Endothelial cell of umbilical vein (primary cell): ENCODE data around the gene TM9SF1. TPM values are rescaled to one million over a fixed set of nuclear protein-coding genes. Genes with fewer than 3 reads are reported as not detected.

ENCODE experiments used
- BruUV-seq: library from RNA; stranded (reverse); fragments of 400-500 nt; replicated peaks from 2 replicates; lab custom pipeline; 2021; lab: Mats Ljungman, UMichigan
- CTCF ChIA-PET: fragments of 300-600, 350-600 bp; sonication (Branson Sonifier 250); formaldehyde crosslinking; loops from one replicate; lab custom pipeline; 2021; ENCODE audit warnings: antibody characterized with exemption, inconsistent platforms; lab: Charles Lee
- POLR2A ChIA-PET: fragments of 300-600, 350-600 bp; sonication (Branson Sonifier 250); formaldehyde crosslinking; loops from one replicate; lab custom pipeline; 2021; ENCODE audit warnings: antibody characterized with exemption, inconsistent platforms; lab: Charles Lee
- DNase-seq: peaks from one replicate; pipeline ENCODE4 v3.0.0-alpha.2; 2011; ENCODE audit warnings: low read depth, low spot score
- FAIRE-seq: peaks from 2 replicates; lab custom pipeline; 2011; peaks lifted over from hg19 to GRCh38; lab: Jason Lieb, UNC
- H2AFZ ChIP-seq: 2 replicates; pipeline ENCODE4 v1.6.0; 2012; ENCODE audit warnings: low read depth, low read length, control low read depth, inconsistent platforms
- H3K27ac ChIP-seq: 2 replicates; pipeline ENCODE4 v1.5.1; 2011; ENCODE audit warnings: low read depth, mild to moderate bottlenecking, control low read depth, low read length, moderate library complexity; ENCODE audit not compliant: insufficient read depth
- H3K27me3 ChIP-seq, 2 experiments: 2 replicates each; pipeline versions ENCODE4 v1.6.0 to v1.6.1; 2011; ENCODE audit warnings: low read length in 2 of 2, mixed read lengths in 1 of 2; ENCODE audit not compliant: control insufficient read depth in 2 of 2, insufficient read depth in 2 of 2
- H3K36me3 ChIP-seq, 2 experiments: 2 replicates in 1 of 2; 3 replicates in 1 of 2; pipeline ENCODE4 v1.5.1; 2011; ENCODE audit warnings: low read length in 2 of 2, mild to moderate bottlenecking in 1 of 2, moderate library complexity in 1 of 2; ENCODE audit not compliant: control insufficient read depth in 2 of 2, insufficient read depth in 2 of 2; ENCODE audit errors: extremely low read depth in 1 of 2
- H3K4me1 ChIP-seq: 3 replicates; pipeline ENCODE4 v1.5.1; 2011; ENCODE audit warnings: mild to moderate bottlenecking, low read length; ENCODE audit not compliant: control insufficient read depth, insufficient read depth; ENCODE audit errors: extremely low read depth
- H3K4me2 ChIP-seq: 2 replicates; pipeline ENCODE4 v1.6.1; 2011; ENCODE audit warnings: low read length, control low read depth, mixed read lengths; ENCODE audit not compliant: insufficient read depth
- H3K4me3 ChIP-seq, 3 experiments: fragments of 200-600 bp in 1 of 3; sonication (generic), shearing (Covaris generic) in 1 of 3; replicated peaks in 1 of 3; 2 replicates each; pipeline ENCODE4 v1.5.1; 2011 to 2016; ENCODE audit warnings: control low read depth in 3 of 3, low read length in 3 of 3, mild to moderate bottlenecking in 2 of 3, inconsistent platforms in 1 of 3, low read depth in 1 of 3, moderate library complexity in 1 of 3; ENCODE audit not compliant: insufficient read depth in 1 of 3
- H3K79me2 ChIP-seq: 2 replicates; pipeline ENCODE4 v1.6.0; 2012; ENCODE audit warnings: low read length, inconsistent platforms; ENCODE audit not compliant: control insufficient read depth, insufficient read depth
- H3K9ac ChIP-seq: replicated peaks from 2 replicates; pipeline ENCODE3; 2011; ENCODE audit warnings: low read length, control low read depth; ENCODE audit not compliant: insufficient read depth; ENCODE audit errors: extremely low read depth
- H3K9me1 ChIP-seq: replicated peaks from 3 replicates; pipeline ENCODE4 v1.6.0; 2011; ENCODE audit warnings: mild to moderate bottlenecking, low read length; ENCODE audit not compliant: control insufficient read depth, insufficient read depth; ENCODE audit errors: extremely low read depth
- H3K9me3 ChIP-seq: replicated peaks from 2 replicates; pipeline ENCODE4 v1.5.1; 2012; ENCODE audit warnings: low read length, inconsistent platforms; ENCODE audit not compliant: control insufficient read depth, insufficient read depth
- H4K20me1 ChIP-seq: replicated peaks from 2 replicates; pipeline ENCODE3; 2011; ENCODE audit warnings: mild to moderate bottlenecking, low read length; ENCODE audit not compliant: control insufficient read depth, insufficient read depth; ENCODE audit errors: extremely low read depth
- EZH2 ChIP-seq: IDR thresholded peaks from 2 replicates; pipeline ENCODE4 v1.6.1; 2012; ENCODE audit warnings: borderline replicate concordance, low read depth, mild to moderate bottlenecking, moderate library complexity, low read length, inconsistent platforms; ENCODE audit not compliant: severe bottlenecking
- FOS ChIP-seq: IDR thresholded peaks from 2 replicates; pipeline ENCODE4 v1.6.1; 2011; ENCODE audit warnings: mild to moderate bottlenecking, low read length, moderate library complexity, borderline replicate concordance; ENCODE audit not compliant: insufficient read depth
- GATA2 ChIP-seq: IDR thresholded peaks from 2 replicates; pipeline ENCODE4 v1.7.0; 2011; ENCODE audit warnings: low read depth, mild to moderate bottlenecking, moderate library complexity, mixed read lengths, low read length; ENCODE audit not compliant: insufficient read length, insufficient read depth
- JUN ChIP-seq: IDR thresholded peaks from 2 replicates; pipeline ENCODE4 v1.6.1; 2011; ENCODE audit warnings: borderline replicate concordance, low read depth; ENCODE audit not compliant: insufficient read length, insufficient read depth
- MYC ChIP-seq: IDR thresholded peaks from one replicate; pipeline ENCODE4 v1.6.1; 2011; ENCODE audit warnings: mild to moderate bottlenecking, low read depth, low read length
- POLR2A ChIP-seq: IDR thresholded peaks from 2 replicates; pipeline ENCODE4 v1.6.1; 2012; ENCODE audit warnings: low read depth, mild to moderate bottlenecking, control low read depth, low read length
- POLR2AphosphoS5 ChIP-seq: IDR thresholded peaks from 2 replicates; pipeline ENCODE4 v1.6.1; 2012; ENCODE audit warnings: low read depth, mild to moderate bottlenecking, control low read depth, low read length, moderate library complexity; ENCODE audit not compliant: insufficient read depth
- dilution Hi-C: fragments of 300-500 bp; cut with MboI; formaldehyde crosslinking; loops from one replicate; pipeline ENCODE4 v1.15.0; 2019; ENCODE audit warnings: low sequenced_read_pairs; ENCODE audit not compliant: extremely low pct_ligation_motif_present
- intact Hi-C: fragments of 100-400 bp; cut with micrococcal nuclease; formaldehyde crosslinking; loops from one replicate; pipeline ENCODE4 v1.10.0; 2022
- polyA plus RNA-seq, 4 experiments: library from polyadenylated mRNA; depleted of rRNA in 3 of 4; stranded (reverse) in 3 of 4; unstranded in 1 of 4; fragments of >200 nt; gene quantifications; 2 replicates each; pipeline versions ENCODE4 v1.2.1 to v1.2.3, GENCODE V29; 2011 to 2012; ENCODE audit warnings: missing spikeins in 1 of 4
- total RNA-seq: library from RNA; stranded (reverse); gene quantifications from 2 replicates; pipeline ENCODE4 v1.2.3, GENCODE V29; 2021
- TF ChIP-seq, protein P1 (sequence below): IDR thresholded peaks from 2 replicates; pipeline ENCODE4 v1.6.1; 2011; ENCODE audit not compliant: insufficient read depth, insufficient read length
- TF ChIP-seq, protein P2 (sequence below), 2 donors: IDR thresholded peaks; 1 replicate in 1 of 2; 2 replicates in 1 of 2; pipeline ENCODE4 v1.5.1; 2011; ENCODE audit warnings: low read length in 2 of 2, mild to moderate bottlenecking in 2 of 2, moderate library complexity in 2 of 2, control low read depth in 1 of 2, inconsistent platforms in 1 of 2, low read depth in 1 of 2; ENCODE audit not compliant: insufficient read depth in 1 of 2; ENCODE audit errors: extremely low read depth in 1 of 2

Gene TM9SF1
- total and polyA plus RNA-seq, 2 donors (not counting 3 experiments of a cell fraction or from before 2014, with no cell fraction given): 60.7 to 71.5 TPM

DNA sequence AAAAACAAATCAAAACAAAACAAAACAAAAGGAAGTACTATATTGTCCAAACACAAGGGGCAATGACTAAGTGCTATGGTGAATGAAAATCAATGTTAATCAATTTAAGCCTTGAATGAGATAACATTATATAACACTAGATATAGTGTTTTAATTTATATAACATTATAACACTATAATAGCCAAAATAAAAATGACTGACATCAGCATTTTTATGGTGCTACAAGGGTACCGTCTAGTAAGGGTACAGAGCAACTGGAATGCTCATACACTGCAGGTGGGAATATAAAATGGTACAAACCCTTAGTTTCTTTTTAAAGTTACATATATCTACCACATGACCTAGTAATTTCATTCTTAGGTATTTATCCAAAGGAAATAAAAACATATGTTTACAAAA, 31.2 kb upstream of the TM9SF1 start:
- H3K79me2 ChIP-seq: peaks cover 68% of the 10 kb centered on the region
- H3K9ac ChIP-seq: no peak overlapping the region
- dilution Hi-C loops: no loop called here
- H3K9me3 ChIP-seq: no peaks in the 10 kb centered on the region
- no TSS peak for BruUV-seq
- ChIA-PET CTCF (interaction anchor here (1.7 kb wide), 1 partner anchor 12 kb away, joined by 5 read pairs; no protein-coding TSS in a partner anchor), POLR2A (interaction anchor here (3.1 kb wide), 1 partner anchor 12 kb away, joined by 21 read pairs; the partner anchor contains the start of genes CHMP4A and MDP1)
- no peak for FAIRE-seq
- H3K9me1 ChIP-seq: no peaks in the 10 kb centered on the region
- TF ChIP-seq FOS (no peak), EZH2 (no peak), JUN (no peak)
- TF ChIP-seq, protein P1, sequence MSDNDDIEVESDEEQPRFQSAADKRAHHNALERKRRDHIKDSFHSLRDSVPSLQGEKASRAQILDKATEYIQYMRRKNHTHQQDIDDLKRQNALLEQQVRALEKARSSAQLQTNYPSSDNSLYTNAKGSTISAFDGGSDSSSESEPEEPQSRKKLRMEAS: no peak
- no peak for DNase-seq
- peaks cover 35% of the 10 kb centered on the region for H3K4me1 ChIP-seq
- H4K20me1 ChIP-seq: no peaks in the 10 kb centered on the region
- no peak overlapping the region for H3K4me3 ChIP-seq
- no peaks in the 10 kb centered on the region for H3K27me3 ChIP-seq
- H3K36me3 ChIP-seq: peaks cover 0 to 6% of the 10 kb centered on the region in 2 experiments
- intact Hi-C loops: no loop called here
- H3K27ac ChIP-seq: peak overlapping the region; percentile 99
- H2AFZ ChIP-seq: no peak overlapping the region
- H3K4me2 ChIP-seq: no peak overlapping the region

DNA sequence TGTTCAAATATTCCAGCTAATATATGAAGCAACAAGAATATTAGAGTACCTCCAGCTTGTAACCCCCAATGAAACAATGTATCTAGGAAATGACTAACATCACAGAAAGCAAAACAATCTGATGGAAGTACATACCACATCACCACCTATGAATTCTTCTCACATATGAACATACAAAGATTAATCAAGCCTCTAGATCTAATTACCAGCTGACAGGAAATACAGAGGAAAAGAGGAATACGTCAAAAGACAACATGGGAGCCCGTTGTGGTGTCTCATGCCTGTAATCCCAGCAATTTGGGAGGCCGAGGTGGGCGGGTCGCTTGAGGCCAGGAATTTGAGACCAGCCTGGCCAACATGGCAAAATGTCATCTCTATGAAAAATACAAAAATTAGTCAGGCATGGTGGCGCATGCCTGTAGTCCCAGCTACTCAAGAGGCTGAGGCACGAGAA, 29.4 kb upstream of the TM9SF1 start:
- Histone ChIP-seq H3K79me2 (peaks cover 75% of the 10 kb centered on the region), H3K27me3 (no peaks in the 10 kb centered on the region), H3K27ac (peak overlapping the region; percentile 99), H4K20me1 (no peaks in the 10 kb centered on the region), H3K36me3 (peaks cover 0 to 6% of the 10 kb centered on the region in 2 experiments), H3K9ac (peak overlapping the region; percentile 73), H3K9me3 (no peaks in the 10 kb centered on the region), H2AFZ (no peak overlapping the region), H3K9me1 (no peaks in the 10 kb centered on the region), H3K4me3 (no peak overlapping the region), H3K4me2 (peak overlapping the region; percentile 56), H3K4me1 (peaks cover 28% of the 10 kb centered on the region)
- ChIA-PET POLR2A (interaction anchor here (0.6 to 3.1 kb wide), 3 partner anchors 10 to 22 kb away, joined by 3 to 21 read pairs (median 4); partner anchors contain the start of genes CHMP4A and MDP1), CTCF (interaction anchor here (1.0 to 2.5 kb wide), 7 partner anchors 9 to 83 kb away, joined by 3 to 23 read pairs (median 8); partner anchors contain the start of genes CHMP4A, CIDEB, MDP1 and TINF2)
- TF ChIP-seq EZH2 (no peak), GATA2 (peak; percentile 94), POLR2A (no peak), MYC (no peak), FOS (peak; percentile 83), POLR2AphosphoS5 (peak; percentile 78), JUN (peak; percentile 93)
- TF ChIP-seq, protein P2, sequence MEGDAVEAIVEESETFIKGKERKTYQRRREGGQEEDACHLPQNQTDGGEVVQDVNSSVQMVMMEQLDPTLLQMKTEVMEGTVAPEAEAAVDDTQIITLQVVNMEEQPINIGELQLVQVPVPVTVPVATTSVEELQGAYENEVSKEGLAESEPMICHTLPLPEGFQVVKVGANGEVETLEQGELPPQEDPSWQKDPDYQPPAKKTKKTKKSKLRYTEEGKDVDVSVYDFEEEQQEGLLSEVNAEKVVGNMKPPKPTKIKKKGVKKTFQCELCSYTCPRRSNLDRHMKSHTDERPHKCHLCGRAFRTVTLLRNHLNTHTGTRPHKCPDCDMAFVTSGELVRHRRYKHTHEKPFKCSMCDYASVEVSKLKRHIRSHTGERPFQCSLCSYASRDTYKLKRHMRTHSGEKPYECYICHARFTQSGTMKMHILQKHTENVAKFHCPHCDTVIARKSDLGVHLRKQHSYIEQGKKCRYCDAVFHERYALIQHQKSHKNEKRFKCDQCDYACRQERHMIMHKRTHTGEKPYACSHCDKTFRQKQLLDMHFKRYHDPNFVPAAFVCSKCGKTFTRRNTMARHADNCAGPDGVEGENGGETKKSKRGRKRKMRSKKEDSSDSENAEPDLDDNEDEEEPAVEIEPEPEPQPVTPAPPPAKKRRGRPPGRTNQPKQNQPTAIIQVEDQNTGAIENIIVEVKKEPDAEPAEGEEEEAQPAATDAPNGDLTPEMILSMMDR (IDR thresholded peaks at IDR 0.05; ENCODE audit: extremely low read depth in 1 of 2, insufficient read depth in 1 of 2, low read depth in 1 of 2, low read length in 2 of 2): no peak
- TF ChIP-seq, protein P1: no peak
- FAIRE-seq (peak; percentile 88), DNase-seq (peak; percentile 95)
- no TSS peak for BruUV-seq
- intact Hi-C loops (loop anchor here (1.0 kb wide), 5 partner anchors 8 to 47 kb away; partner anchors contain the start of genes CHMP4A, GMPR2, NEDD8 and RABGGTA), dilution Hi-C loops (no loop called here)
